K562 (cell line): Measurements from ENCODE around the gene SLC12A9. TPM values are rescaled to one million over a fixed set of nuclear protein-coding genes. Genes with fewer than 3 reads are reported as not detected.

ENCODE experiments used
- KLF13 ChIP-seq: fragments of 450-650 bp; IDR thresholded peaks from 2 replicates; pipeline ENCODE4 v1.6.1; 2016; ENCODE audit warnings: missing genetic modification characterization, low read depth, mild to moderate bottlenecking, missing compliant biosample characterization, moderate library complexity, borderline replicate concordance
- LCOR ChIP-seq: sonication (generic); formaldehyde crosslinking; IDR thresholded peaks from 2 replicates; pipeline ENCODE4 v1.8.0; 2022; ENCODE audit warnings: mild to moderate bottlenecking, missing genetic modification reagents
- NRF1 ChIP-seq, 2 experiments: fragments of 450-650 bp; IDR thresholded peaks in 1 of 2; conservative IDR thresholded peaks in 1 of 2; 2 replicates each; pipeline ENCODE4 v1.6.1; 2014; ENCODE audit warnings: mild to moderate bottlenecking in 2 of 2
- POLR2AphosphoS5 ChIP-seq: IDR thresholded peaks from 2 replicates; pipeline ENCODE4 v1.6.1; 2011; ENCODE audit warnings: mild to moderate bottlenecking, low read depth, low read length, moderate library complexity; ENCODE audit not compliant: control insufficient read depth, insufficient read depth
- SMARCB1 ChIP-seq: IDR thresholded peaks from 2 replicates; pipeline ENCODE4 v1.6.1; 2011; ENCODE audit warnings: improper control_type of control experiment, low read depth; ENCODE audit not compliant: insufficient read length
- TOE1 ChIP-seq, 2 experiments: fragments of 450-650 bp in 1 of 2; sonication (generic) in 1 of 2; formaldehyde crosslinking in 1 of 2; IDR thresholded peaks; 2 replicates each; pipeline versions ENCODE4 v1.7.1 to v1.8.0; 2016 to 2022; ENCODE audit warnings: borderline replicate concordance in 2 of 2, mild to moderate bottlenecking in 2 of 2, antibody characterized with exemption in 1 of 2, inconsistent platforms in 1 of 2, low read depth in 1 of 2, missing genetic modification reagents in 1 of 2, moderate library complexity in 1 of 2
- polyA plus RNA-seq, 8 experiments: library from polyadenylated mRNA; depleted of rRNA in 4 of 8; stranded (reverse) in 5 of 8; unstranded in 3 of 8; fragments of >200 nt; fragmentation: Nextera tagmentation in 2 of 8; fragmentation: Illumina TruSeq in 1 of 8; extraction: Ambion mirVana in 2 of 8; extraction: Trizol in 1 of 8; gene quantifications; 2 replicates each; pipeline versions ENCODE4 v1.2.1 to v1.2.3, GENCODE V29; 2011 to 2014; ENCODE audit warnings: inconsistent platforms in 1 of 8, missing spikeins in 1 of 8
- total RNA-seq, 7 experiments: library from RNA; depleted of rRNA in 6 of 7; stranded (reverse); fragments of >200 nt in 6 of 7; fragmentation: Illumina TruSeq in 2 of 7; extraction: Trizol in 2 of 7; gene quantifications; 2 replicates each; pipeline versions ENCODE4 v1.2.1 to v1.2.3, GENCODE V29; 2011 to 2021; ENCODE audit warnings: low replicate concordance in 1 of 7
- TF ChIP-seq, protein P1 (sequence below): fragments of 450-650 bp; formaldehyde crosslinking; IDR thresholded peaks from 2 replicates; pipeline ENCODE4 v1.4.0; 2020; ENCODE audit warnings: mild to moderate bottlenecking, mixed read lengths

SLC12A9 gene
- total and polyA plus RNA-seq, 9 of the 15 experiments (the other 6 are each of a cell fraction or from before 2014, with no cell fraction given) = 0.06 to 20.2 (median 10.7) TPM

DNA sequence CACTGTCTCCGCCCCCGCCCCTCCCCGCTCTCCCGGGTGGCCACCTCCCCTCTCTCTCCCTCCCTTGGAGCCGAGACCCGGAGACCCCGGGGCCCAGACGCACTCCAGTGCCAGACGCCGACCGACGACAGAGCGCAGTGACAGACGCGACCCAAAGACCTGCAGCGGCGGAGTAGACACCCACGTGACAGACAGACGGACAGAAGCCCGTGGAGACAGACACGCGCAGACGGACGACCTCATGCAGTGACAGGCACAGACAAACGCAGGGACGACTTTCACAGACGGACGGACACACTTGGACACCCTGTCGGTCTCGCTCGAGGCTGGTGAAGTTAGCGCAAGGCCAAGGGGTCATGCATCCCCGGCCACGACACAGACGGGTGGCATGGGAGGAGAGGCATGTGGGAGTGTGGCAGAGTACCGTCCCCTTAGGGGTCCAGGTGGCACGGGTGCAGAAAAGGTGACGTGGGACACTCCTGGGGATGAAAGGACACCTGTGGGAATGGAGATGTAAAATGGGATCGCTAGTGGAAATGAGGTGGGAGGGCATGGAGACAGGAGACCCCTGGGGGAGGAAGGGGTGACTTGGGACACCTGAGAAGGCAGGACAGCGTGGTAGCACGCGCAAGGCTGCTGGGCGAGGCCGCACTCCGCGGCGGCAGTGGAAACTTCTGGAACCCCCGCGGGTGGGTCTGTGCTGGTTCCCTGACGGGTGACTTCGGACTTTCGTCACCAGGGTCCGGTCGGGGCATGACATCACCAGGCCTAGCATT, 43.6 kb downstream of the SLC12A9 start (continued):
- TF ChIP-seq SMARCB1 (no peak), POLR2AphosphoS5 (peak; percentile 48; the same call in 1 of the 2 replicates), NRF1 (conservative IDR thresholded peaks at IDR 0.05 in 1 of 2, IDR thresholded peaks at IDR 0.05 in 1 of 2) (peak in 1 of 2 experiments; percentile 19; a peak in 2 of 4 replicates), TOE1 (IDR thresholded peaks at IDR 0.05; ENCODE audit: borderline replicate concordance) (peak; percentile 86), TOE1 (CRISPR knock-in tag; IDR thresholded peaks at IDR 0.05; ENCODE audit: borderline replicate concordance, low read depth) (no peak), KLF13 (tag) (peak; percentile 9; the same call in 1 of the 2 replicates), LCOR (CRISPR knock-in tag) (peak; percentile 32; the same call in 1 of the 2 replicates)
- TF ChIP-seq, protein P1, sequence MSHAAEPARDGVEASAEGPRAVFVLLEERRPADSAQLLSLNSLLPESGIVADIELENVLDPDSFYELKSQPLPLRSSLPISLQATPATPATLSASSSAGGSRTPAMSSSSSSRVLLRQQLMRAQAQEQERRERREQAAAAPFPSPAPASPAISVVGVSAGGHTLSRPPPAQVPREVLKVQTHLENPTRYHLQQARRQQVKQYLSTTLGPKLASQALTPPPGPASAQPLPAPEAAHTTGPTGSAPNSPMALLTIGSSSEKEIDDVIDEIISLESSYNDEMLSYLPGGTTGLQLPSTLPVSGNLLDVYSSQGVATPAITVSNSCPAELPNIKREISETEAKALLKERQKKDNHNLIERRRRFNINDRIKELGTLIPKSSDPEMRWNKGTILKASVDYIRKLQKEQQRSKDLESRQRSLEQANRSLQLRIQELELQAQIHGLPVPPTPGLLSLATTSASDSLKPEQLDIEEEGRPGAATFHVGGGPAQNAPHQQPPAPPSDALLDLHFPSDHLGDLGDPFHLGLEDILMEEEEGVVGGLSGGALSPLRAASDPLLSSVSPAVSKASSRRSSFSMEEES (CRISPR knock-in tag) = peak; percentile 37
